ENCODE data around the gene AAMP. TPM values are rescaled to one million over a fixed set of nuclear protein-coding genes. Genes with fewer than 3 reads are reported as not detected.

The AAMP gene
- total and polyA plus RNA-seq, 10 donors: 54.1 to 93.8 (median 62.5) TPM

GRCh38 chr2:218310853-218311540, 41.1 kb upstream of the AAMP start:
- TF ChIP-seq POLR2AphosphoS5 (IDR thresholded peaks at IDR 0.05): no peak
- no peak for TF ChIP-seq POLR2A (IDR thresholded peaks at IDR 0.05)
- no peak for TF ChIP-seq CTCF (IDR thresholded peaks at IDR 0.05 in 8 of 11, conservative IDR thresholded peaks at IDR 0.05 in 3 of 11)
- Histone ChIP-seq H3K36me3 (no peaks in the 10 kb centered on the region), H3K4me1 (peaks cover 0 to 37% (median 0%) of the 10 kb centered on the region in 6 donors), H3K4me3 (no peak overlapping the region), H3K27me3 (replicated peaks in 1 of 7) (no peaks in the 10 kb centered on the region), H3K27ac (no peak overlapping the region), H3K9me3 (no peaks in the 10 kb centered on the region)
- no peak for DNase-seq
- intact Hi-C loops (cut with DNase I; ENCODE audit: low total_unique reads): no loop called here
- WGBS, 5 donors: 88 to 95% (median 89%) methylated on average over 11 of the region's 11 CpGs

- no peak for DNase-seq
- TF ChIP-seq CTCF (IDR thresholded peaks at IDR 0.05 in 8 of 11, conservative IDR thresholded peaks at IDR 0.05 in 3 of 11) (no peak), POLR2A (IDR thresholded peaks at IDR 0.05) (no peak), POLR2AphosphoS5 (IDR thresholded peaks at IDR 0.05) (no peak)
- H3K36me3 ChIP-seq: no peaks in the 10 kb centered on the region
- WGBS, 5 donors: 81 to 93% (median 86%) methylated on average over 6 of the region's 6 CpGs
- intact Hi-C loops (cut with DNase I; ENCODE audit: low total_unique reads): no loop called here
- H3K4me1 ChIP-seq: peaks cover 0 to 12% (median 0%) of the 10 kb centered on the region in 6 donors
- H3K27me3 ChIP-seq (replicated peaks in 1 of 7): no peaks in the 10 kb centered on the region
- no peak overlapping the region for H3K4me3 ChIP-seq
- H3K27ac ChIP-seq: no peak overlapping the region
- H3K9me3 ChIP-seq: no peaks in the 10 kb centered on the region
Observed at GRCh38 chr2:218307415-218308090, 37.6 kb upstream of the AAMP start.

- Histone ChIP-seq H3K9me3 (no peaks in the 10 kb centered on the region), H3K27ac (no peak overlapping the region), H3K27me3 (replicated peaks in 1 of 7) (no peaks in the 10 kb centered on the region), H3K4me3 (no peak overlapping the region), H3K36me3 (no peaks in the 10 kb centered on the region), H3K4me1 (peaks cover 0 to 16% (median 2%) of the 10 kb centered on the region in 6 donors)
- 83 to 89% (median 85%) methylated on average over 9 of the region's 9 CpGs for WGBS, 5 donors
- intact Hi-C loops (cut with DNase I; ENCODE audit: low total_unique reads): no loop called here
- no peak for DNase-seq
- TF ChIP-seq POLR2A (IDR thresholded peaks at IDR 0.05): no peak
Observed at GRCh38 chr2:218306184-218306920, 36.4 kb upstream of the AAMP start.

- H3K9me3 ChIP-seq: no peaks in the 10 kb centered on the region
- H3K27ac ChIP-seq: no peak overlapping the region
- intact Hi-C loops (cut with DNase I; ENCODE audit: low total_unique reads): no loop called here
- no peak overlapping the region for H3K4me3 ChIP-seq
- no peaks in the 10 kb centered on the region for H3K36me3 ChIP-seq
- no peaks in the 10 kb centered on the region for H3K27me3 ChIP-seq (replicated peaks in 1 of 7)
- DNase-seq: no peak
- 72 to 83% (median 83%) methylated on average over 5 of the region's 5 CpGs for WGBS, 5 donors
- TF ChIP-seq POLR2AphosphoS5 (IDR thresholded peaks at IDR 0.05): no peak
- no peak for TF ChIP-seq CTCF (IDR thresholded peaks at IDR 0.05 in 8 of 11, conservative IDR thresholded peaks at IDR 0.05 in 3 of 11)
- TF ChIP-seq POLR2A (IDR thresholded peaks at IDR 0.05): no peak
- peaks cover 0 to 22% (median 7%) of the 10 kb centered on the region in 6 donors for H3K4me1 ChIP-seq
Observed at GRCh38 chr2:218305383-218305782, 35.4 kb upstream of the AAMP start.

Data from spleen (tissue), 11 donors.